MM.1S (cell line): ENCODE results near the gene ENPP3.

Experiments
- DNase-seq: peaks from one replicate; pipeline ENCODE4 v3.0.0-alpha.2; 2015
- H2AFZ ChIP-seq: fragments of 300-600 bp; sonication (generic); 2 replicates; pipeline ENCODE4 v1.6.0; 2016; ENCODE audit warnings: antibody characterized with exemption, low read length
- H3F3A ChIP-seq: fragments of 300-600 bp; sonication (generic); 2 replicates; pipeline ENCODE4 v1.6.1; 2016; ENCODE audit warnings: mild to moderate bottlenecking, antibody characterized with exemption, low read length, moderate library complexity, mixed read lengths; ENCODE audit not compliant: insufficient read depth
- H3K27ac ChIP-seq: fragments of 300-600 bp; sonication (generic); 2 replicates; pipeline ENCODE4 v1.5.1; 2016; ENCODE audit warnings: mild to moderate bottlenecking, low read length
- H3K27me3 ChIP-seq: fragments of 300-600 bp; sonication (generic); replicated peaks from 2 replicates; pipeline ENCODE4 v1.6.0; 2016; ENCODE audit warnings: low read length; ENCODE audit not compliant: insufficient read depth
- H3K36me3 ChIP-seq: fragments of 300-600 bp; sonication (generic); replicated peaks from 2 replicates; pipeline ENCODE4 v1.6.1; 2016; ENCODE audit warnings: mild to moderate bottlenecking, low read length, mixed read lengths; ENCODE audit not compliant: insufficient read depth
- H3K4me1 ChIP-seq: fragments of 300-600 bp; sonication (generic); 2 replicates; pipeline ENCODE4 v1.6.1; 2016; ENCODE audit warnings: low read length, mixed read lengths
- H3K4me2 ChIP-seq: fragments of 300-600 bp; sonication (generic); 2 replicates; pipeline ENCODE4 v1.6.0; 2016; ENCODE audit warnings: low read depth, low read length
- H3K4me3 ChIP-seq: fragments of 300-600 bp; sonication (generic); 2 replicates; pipeline ENCODE4 v1.5.1; 2016; ENCODE audit warnings: low read length, mixed read lengths
- H3K79me2 ChIP-seq: fragments of 300-600 bp; sonication (generic); 2 replicates; pipeline ENCODE4 v1.6.1; 2016; ENCODE audit warnings: mixed run types, low read length, mixed read lengths
- H3K9ac ChIP-seq: fragments of 300-600 bp; sonication (generic); 2 replicates; pipeline ENCODE4 v1.6.1; 2016; ENCODE audit warnings: low read length, mixed read lengths
- H3K9me2 ChIP-seq: fragments of 300-600 bp; sonication (generic); replicated peaks from 2 replicates; pipeline ENCODE4 v1.6.1; 2016; ENCODE audit warnings: mild to moderate bottlenecking, low read length, mixed read lengths; ENCODE audit not compliant: insufficient read depth
- H3K9me3 ChIP-seq: fragments of 300-600 bp; sonication (generic); replicated peaks from 2 replicates; pipeline ENCODE4 v1.6.1; 2016; ENCODE audit warnings: mild to moderate bottlenecking, low read length, mixed read lengths; ENCODE audit not compliant: insufficient read depth
- H4K20me1 ChIP-seq: fragments of 300-600 bp; sonication (generic); 2 replicates; pipeline ENCODE4 v1.6.1; 2016; ENCODE audit warnings: mild to moderate bottlenecking, low read length, moderate library complexity, mixed read lengths; ENCODE audit not compliant: insufficient read depth
- EZH2 ChIP-seq: fragments of 300-600 bp; sonication (generic); optimal IDR thresholded peaks from 2 replicates; pipeline ENCODE3; 2017; ENCODE audit warnings: low read depth, mild to moderate bottlenecking, antibody characterized with exemption, low read length, mixed read lengths
- EZH2phosphoT487 ChIP-seq: fragments of 300-600 bp; sonication (generic); IDR thresholded peaks from 2 replicates; pipeline ENCODE4 v1.6.1; 2018; ENCODE audit warnings: antibody characterized with exemption, low read length
- TF ChIP-seq, protein P1 (sequence below): fragments of 300-600 bp; sonication (generic); IDR thresholded peaks from 2 replicates; pipeline ENCODE4 v1.5.1; 2016; ENCODE audit warnings: antibody characterized with exemption, low read length, mixed read lengths

The ENPP3 gene

DNA sequence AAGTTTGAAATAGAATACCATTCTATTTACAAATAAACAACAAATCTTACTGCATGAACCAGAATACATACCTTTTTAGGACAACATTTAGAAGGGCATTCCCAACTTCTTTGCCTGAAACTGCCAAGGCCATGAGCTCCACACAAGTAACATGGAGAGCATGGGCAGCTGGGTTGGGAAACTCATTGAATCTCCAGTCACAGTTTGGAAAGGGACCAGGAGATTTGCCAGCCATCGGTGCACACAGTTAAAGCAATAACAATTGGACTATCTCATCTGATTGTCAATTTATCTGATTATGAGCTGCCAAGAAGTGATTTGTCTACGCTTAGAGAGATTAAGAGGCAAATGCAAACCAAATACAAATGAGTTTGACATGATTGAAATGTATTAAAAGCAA, 44.2 kb upstream of the ENPP3 start:
- Histone ChIP-seq H3K4me3 (no peak overlapping the region), H3K9ac (no peak overlapping the region), H4K20me1 (no peaks in the 10 kb centered on the region), H3K36me3 (peaks cover 8% of the 10 kb centered on the region; the same call in 1 of the 2 replicates), H3K9me2 (no peaks in the 10 kb centered on the region), H3K9me3 (no peaks in the 10 kb centered on the region), H3K4me2 (no peak overlapping the region), H3F3A (no peaks in the 10 kb centered on the region), H3K4me1 (no peaks in the 10 kb centered on the region), H3K79me2 (no peaks in the 10 kb centered on the region), H3K27ac (no peak overlapping the region), H3K27me3 (no peaks in the 10 kb centered on the region), H2AFZ (no peak overlapping the region)
- no peak for DNase-seq
- TF ChIP-seq EZH2: no peak
- TF ChIP-seq EZH2phosphoT487: no peak

DNA sequence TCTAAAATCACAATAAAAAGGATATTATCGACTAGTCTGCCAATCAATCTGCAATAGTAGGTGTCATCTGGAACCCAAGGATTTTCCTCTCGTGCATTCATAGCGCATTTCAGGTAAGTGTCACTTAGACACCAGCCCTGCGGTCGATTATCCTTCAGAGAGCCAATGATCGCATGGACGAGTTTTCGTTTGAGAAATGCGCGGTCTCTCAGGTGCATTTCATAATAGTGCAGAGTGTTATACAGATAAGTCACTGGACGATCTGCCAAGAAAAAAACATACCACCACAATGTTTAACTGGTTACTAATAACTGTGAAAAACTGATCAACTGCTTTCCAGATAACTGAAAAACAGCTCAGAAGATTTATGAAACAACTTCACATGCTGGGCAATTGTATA, 43.0 kb upstream of the ENPP3 start:
- no peaks in the 10 kb centered on the region for H3K79me2 ChIP-seq
- H4K20me1 ChIP-seq: no peaks in the 10 kb centered on the region
- no peak overlapping the region for H3K27ac ChIP-seq
- no peak overlapping the region for H3K4me3 ChIP-seq
- H3K4me1 ChIP-seq: no peaks in the 10 kb centered on the region
- peaks cover 11% of the 10 kb centered on the region; the same call in 1 of the 2 replicates for H3K36me3 ChIP-seq
- no peaks in the 10 kb centered on the region for H3K9me2 ChIP-seq
- H3F3A ChIP-seq: no peaks in the 10 kb centered on the region
- no peak for DNase-seq
- no peak for TF ChIP-seq EZH2phosphoT487
- TF ChIP-seq EZH2: no peak
- TF ChIP-seq, protein P1, sequence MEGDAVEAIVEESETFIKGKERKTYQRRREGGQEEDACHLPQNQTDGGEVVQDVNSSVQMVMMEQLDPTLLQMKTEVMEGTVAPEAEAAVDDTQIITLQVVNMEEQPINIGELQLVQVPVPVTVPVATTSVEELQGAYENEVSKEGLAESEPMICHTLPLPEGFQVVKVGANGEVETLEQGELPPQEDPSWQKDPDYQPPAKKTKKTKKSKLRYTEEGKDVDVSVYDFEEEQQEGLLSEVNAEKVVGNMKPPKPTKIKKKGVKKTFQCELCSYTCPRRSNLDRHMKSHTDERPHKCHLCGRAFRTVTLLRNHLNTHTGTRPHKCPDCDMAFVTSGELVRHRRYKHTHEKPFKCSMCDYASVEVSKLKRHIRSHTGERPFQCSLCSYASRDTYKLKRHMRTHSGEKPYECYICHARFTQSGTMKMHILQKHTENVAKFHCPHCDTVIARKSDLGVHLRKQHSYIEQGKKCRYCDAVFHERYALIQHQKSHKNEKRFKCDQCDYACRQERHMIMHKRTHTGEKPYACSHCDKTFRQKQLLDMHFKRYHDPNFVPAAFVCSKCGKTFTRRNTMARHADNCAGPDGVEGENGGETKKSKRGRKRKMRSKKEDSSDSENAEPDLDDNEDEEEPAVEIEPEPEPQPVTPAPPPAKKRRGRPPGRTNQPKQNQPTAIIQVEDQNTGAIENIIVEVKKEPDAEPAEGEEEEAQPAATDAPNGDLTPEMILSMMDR: no peak
- no peak overlapping the region for H3K4me2 ChIP-seq
- H3K9me3 ChIP-seq: no peaks in the 10 kb centered on the region
- no peak overlapping the region for H3K9ac ChIP-seq
- no peak overlapping the region for H2AFZ ChIP-seq
- no peaks in the 10 kb centered on the region for H3K27me3 ChIP-seq

DNA sequence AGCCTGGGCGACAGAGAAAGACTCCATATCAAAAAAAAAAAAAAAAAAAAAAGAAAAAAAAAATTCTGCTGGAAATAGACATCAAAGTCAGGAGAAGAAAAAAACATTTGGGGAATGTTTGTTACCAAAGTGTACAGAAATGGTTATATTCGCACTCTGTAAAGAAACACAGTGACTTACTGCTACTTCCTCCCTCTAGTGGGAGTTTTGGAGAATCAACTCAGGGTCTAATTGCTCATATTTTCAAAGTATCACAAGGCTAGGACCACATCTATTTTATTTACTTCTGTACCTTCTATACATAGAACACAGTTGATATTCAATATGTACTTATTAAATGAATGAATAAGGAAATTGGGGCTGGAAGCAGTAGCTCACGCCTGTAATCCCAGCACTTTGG, 39.7 kb upstream of the ENPP3 start:
- no peaks in the 10 kb centered on the region for H3K9me2 ChIP-seq
- no peaks in the 10 kb centered on the region for H3F3A ChIP-seq
- no peak overlapping the region for H3K4me3 ChIP-seq
- peaks cover 10% of the 10 kb centered on the region for H3K36me3 ChIP-seq
- H2AFZ ChIP-seq: no peak overlapping the region
- TF ChIP-seq, protein P1: no peak
- TF ChIP-seq EZH2phosphoT487 (no peak), EZH2 (no peak)
- no peak overlapping the region for H3K9ac ChIP-seq
- H3K9me3 ChIP-seq: no peaks in the 10 kb centered on the region
- no peak overlapping the region for H3K27ac ChIP-seq
- DNase-seq: no peak
- no peaks in the 10 kb centered on the region for H3K27me3 ChIP-seq
- H3K79me2 ChIP-seq: no peaks in the 10 kb centered on the region
- no peaks in the 10 kb centered on the region for H4K20me1 ChIP-seq
- H3K4me1 ChIP-seq: no peaks in the 10 kb centered on the region
- H3K4me2 ChIP-seq: no peak overlapping the region

DNA sequence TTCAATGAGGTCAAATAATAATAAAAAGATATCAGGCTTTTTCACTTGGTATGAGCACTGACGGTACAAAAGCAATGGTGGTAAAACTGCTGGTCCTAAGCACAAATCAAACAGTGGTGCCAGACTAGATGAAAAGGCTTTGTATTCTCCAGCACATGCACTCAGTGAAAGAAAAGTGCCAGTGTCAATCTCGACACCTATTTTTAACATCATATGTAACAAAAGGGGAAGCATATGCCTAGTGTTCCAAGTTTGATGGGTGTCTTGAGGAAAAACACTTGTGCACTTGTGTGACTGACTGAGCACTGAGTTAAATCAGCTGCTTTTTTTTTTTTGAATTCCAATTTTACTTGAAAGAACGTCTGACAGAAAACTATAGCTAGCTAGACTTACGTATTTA, 36.4 kb upstream of the ENPP3 start:
- H3K4me3 ChIP-seq: no peak overlapping the region
- H3K36me3 ChIP-seq: peaks cover 20% of the 10 kb centered on the region

More for the DNA sequence above, 36.4 kb upstream of the ENPP3 start:
- H3K27ac ChIP-seq: no peak overlapping the region
- no peaks in the 10 kb centered on the region for H3F3A ChIP-seq
- no peak overlapping the region for H3K4me2 ChIP-seq
- H4K20me1 ChIP-seq: no peaks in the 10 kb centered on the region
- H3K9me3 ChIP-seq: no peaks in the 10 kb centered on the region
- no peaks in the 10 kb centered on the region for H3K4me1 ChIP-seq
- no peak overlapping the region for H3K9ac ChIP-seq
- DNase-seq: no peak
- no peak overlapping the region for H2AFZ ChIP-seq
- no peaks in the 10 kb centered on the region for H3K27me3 ChIP-seq
- no peaks in the 10 kb centered on the region for H3K9me2 ChIP-seq
- TF ChIP-seq EZH2: no peak
- no peak for TF ChIP-seq EZH2phosphoT487
- TF ChIP-seq, protein P1: no peak
- no peaks in the 10 kb centered on the region for H3K79me2 ChIP-seq
